HG02884 (cell line): Measurements from ENCODE around the gene SSMEM1.
"Not testable (repeated sequence)": the region's sequence is repeated elsewhere in the genome, so short reads cannot be mapped to it uniquely, and the experiment has no call there.

ENCODE experiments used
- ATAC-seq: cut with Tn5 transposase; IDR thresholded peaks from one replicate; pipeline ENCODE4 v1.9.1; 2021; ENCODE audit warnings: mild to moderate bottlenecking, moderate library complexity; ENCODE audit not compliant: unreplicated experiment

Gene SSMEM1

GRCh38 chr7:130243486-130243885, 35.8 kb downstream of the SSMEM1 start:
- ATAC-seq: not testable (repeated sequence)

- ATAC-seq: not testable (repeated sequence)
Observed at GRCh38 chr7:130246491-130246890, 38.8 kb downstream of the SSMEM1 start.

- ATAC-seq: not testable (repeated sequence)
Observed at GRCh38 chr7:130248842-130249241, 41.2 kb downstream of the SSMEM1 start.

GRCh38 chr7:130249626-130250025, 42.0 kb downstream of the SSMEM1 start:
- not testable (repeated sequence) for ATAC-seq

- ATAC-seq: no peak
Observed at GRCh38 chr7:130254555-130254954, 46.9 kb downstream of the SSMEM1 start.

GRCh38 chr7:130256704-130257103, 49.0 kb downstream of the SSMEM1 start:
- ATAC-seq: no peak

GRCh38 chr7:130258494-130259078, 50.9 kb downstream of the SSMEM1 start:
- ATAC-seq: no peak

- ATAC-seq: no peak
Observed at GRCh38 chr7:130262448-130262847, 54.8 kb downstream of the SSMEM1 start.

- ATAC-seq: no peak
Observed at GRCh38 chr7:130263130-130263529, 55.5 kb downstream of the SSMEM1 start.
